Midbrain (tissue), 1 donor: ENCODE results near the gene RTP1.
A peak's percentile ranks its signal among the peaks of the same experiment; 100 is the strongest.
"Not testable (repeated sequence)": the region's sequence is repeated elsewhere in the genome, so short reads cannot be mapped to it uniquely, and the experiment has no call there.

Source experiments
- DNase-seq: peaks from one replicate; lab custom pipeline; 2025; lab: John Stamatoyannopoulos, UW

Gene RTP1

GRCh38 chr3:187198490-187198889 lies 1.2 kb downstream of the RTP1 start:
- no peak for DNase-seq

- not testable (repeated sequence) for DNase-seq
These were observed 2.3 kb downstream of the RTP1 start for GRCh38 chr3:187199463-187200050.

GRCh38 chr3:187205683-187206082 lies 8.4 kb downstream of the RTP1 start:
- DNase-seq = no peak

- no peak for DNase-seq
These were observed 9.8 kb downstream of the RTP1 start for GRCh38 chr3:187207062-187207461.

GRCh38 chr3:187207624-187208023 lies 10.3 kb downstream of the RTP1 start:
- no peak for DNase-seq

GRCh38 chr3:187208159-187208558 lies 10.9 kb downstream of the RTP1 start:
- DNase-seq = no peak

- DNase-seq = no peak
These were observed 12.2 kb downstream of the RTP1 start for GRCh38 chr3:187209491-187209890.

GRCh38 chr3:187210091-187210490 lies 12.8 kb downstream of the RTP1 start:
- DNase-seq = no peak

GRCh38 chr3:187210545-187211327 lies 13.4 kb downstream of the RTP1 start:
- DNase-seq = peak; percentile 51

GRCh38 chr3:187211532-187212195 lies 14.4 kb downstream of the RTP1 start:
- DNase-seq = no peak

GRCh38 chr3:187212196-187212545 lies 14.9 kb downstream of the RTP1 start:
- DNase-seq = no peak

GRCh38 chr3:187212705-187213104 lies 15.4 kb downstream of the RTP1 start:
- no peak for DNase-seq

- DNase-seq = no peak
These were observed 16.3 kb downstream of the RTP1 start for GRCh38 chr3:187213616-187214015.

GRCh38 chr3:187215460-187215859 lies 18.2 kb downstream of the RTP1 start:
- no peak for DNase-seq

- no peak for DNase-seq
These were observed 25.5 kb downstream of the RTP1 start for GRCh38 chr3:187222801-187223200.

- DNase-seq = no peak
These were observed 26.5 kb downstream of the RTP1 start for GRCh38 chr3:187223799-187224198.

- no peak for DNase-seq
These were observed 30.5 kb downstream of the RTP1 start for GRCh38 chr3:187227658-187228258.

GRCh38 chr3:187228740-187229139 lies 31.5 kb downstream of the RTP1 start:
- no peak for DNase-seq

GRCh38 chr3:187230011-187230410 lies 32.7 kb downstream of the RTP1 start:
- DNase-seq = no peak

GRCh38 chr3:187236962-187237361 lies 39.7 kb downstream of the RTP1 start:
- no peak for DNase-seq

GRCh38 chr3:187237741-187238140 lies 40.5 kb downstream of the RTP1 start:
- no peak for DNase-seq

GRCh38 chr3:187238239-187238638 lies 41.0 kb downstream of the RTP1 start:
- no peak for DNase-seq

GRCh38 chr3:187238835-187239234 lies 41.5 kb downstream of the RTP1 start:
- DNase-seq = not testable (repeated sequence)
